Measurements from ENCODE around the gene NXPH1.

DNA sequence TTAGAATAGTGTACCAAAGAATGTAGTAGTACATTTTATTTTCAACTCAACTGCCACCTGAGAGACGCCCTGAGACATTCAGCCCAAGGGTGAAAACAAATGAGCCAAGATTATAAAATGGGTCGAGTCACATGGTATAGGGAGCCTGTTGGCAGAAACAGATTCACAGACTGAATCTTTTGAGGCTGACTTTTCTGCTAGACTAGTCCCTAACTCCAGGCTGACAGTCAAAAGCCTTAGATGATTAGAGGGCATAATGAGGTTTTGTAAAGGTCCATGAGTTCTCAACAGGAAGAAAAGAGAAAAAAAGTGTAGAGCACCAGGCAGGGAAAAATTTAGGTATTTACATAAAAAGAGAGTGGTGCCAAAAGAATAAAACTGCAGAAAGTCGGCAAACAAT lies 128.0 kb downstream of the NXPH1 start:
- no peak for TF ChIP-seq CTCF (optimal IDR thresholded peaks at IDR 0.05 in 1 of 3, IDR thresholded peaks at IDR 0.05 in 1 of 3, conservative IDR thresholded peaks at IDR 0.05 in 1 of 3; ENCODE audit: extremely low read depth in 1 of 3, insufficient read depth in 2 of 3, low read length in 3 of 3)
- no peak for TF ChIP-seq EZH2 (IDR thresholded peaks at IDR 0.05; ENCODE audit: low read length)

Measured in keratinocyte (primary cell).